ENCODE data around the gene CGREF1.

The CGREF1 gene

DNA sequence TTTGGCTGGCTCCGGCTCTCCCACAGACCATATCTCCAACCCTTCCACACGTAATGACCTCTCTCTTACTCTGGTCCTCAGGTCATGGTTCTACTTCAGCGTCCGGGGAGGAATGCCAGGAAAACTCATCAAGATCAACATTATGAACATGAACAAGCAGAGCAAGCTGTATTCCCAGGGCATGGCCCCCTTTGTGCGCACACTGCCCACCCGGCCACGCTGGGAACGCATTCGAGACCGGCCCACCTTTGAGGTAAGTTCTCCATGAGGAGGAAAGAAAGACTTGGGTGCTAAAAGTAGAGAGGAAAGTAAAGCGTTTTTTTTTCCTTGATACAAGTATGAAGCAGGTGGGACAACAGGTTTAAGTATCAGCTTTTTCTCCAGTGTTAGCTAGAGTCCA, 65.6 kb downstream of the CGREF1 start:
- Histone ChIP-seq H3K4me1 (ENCODE audit: control insufficient read depth in 1 of 2, insufficient read depth in 1 of 2, low read depth in 1 of 2, low read length in 1 of 2) (peaks cover 21 to 26% of the 10 kb centered on the region in 2 experiments), H3K27ac (no peak overlapping the region), H3K9me3 (no peaks in the 10 kb centered on the region), H3K27me3 (peaks cover 7% of the 10 kb centered on the region), H3K36me3 (peaks cover 39% of the 10 kb centered on the region), H3K4me3 (ENCODE audit: low read depth in 1 of 2, low read length in 1 of 2) (no peak overlapping the region)
- TF ChIP-seq, protein P1, sequence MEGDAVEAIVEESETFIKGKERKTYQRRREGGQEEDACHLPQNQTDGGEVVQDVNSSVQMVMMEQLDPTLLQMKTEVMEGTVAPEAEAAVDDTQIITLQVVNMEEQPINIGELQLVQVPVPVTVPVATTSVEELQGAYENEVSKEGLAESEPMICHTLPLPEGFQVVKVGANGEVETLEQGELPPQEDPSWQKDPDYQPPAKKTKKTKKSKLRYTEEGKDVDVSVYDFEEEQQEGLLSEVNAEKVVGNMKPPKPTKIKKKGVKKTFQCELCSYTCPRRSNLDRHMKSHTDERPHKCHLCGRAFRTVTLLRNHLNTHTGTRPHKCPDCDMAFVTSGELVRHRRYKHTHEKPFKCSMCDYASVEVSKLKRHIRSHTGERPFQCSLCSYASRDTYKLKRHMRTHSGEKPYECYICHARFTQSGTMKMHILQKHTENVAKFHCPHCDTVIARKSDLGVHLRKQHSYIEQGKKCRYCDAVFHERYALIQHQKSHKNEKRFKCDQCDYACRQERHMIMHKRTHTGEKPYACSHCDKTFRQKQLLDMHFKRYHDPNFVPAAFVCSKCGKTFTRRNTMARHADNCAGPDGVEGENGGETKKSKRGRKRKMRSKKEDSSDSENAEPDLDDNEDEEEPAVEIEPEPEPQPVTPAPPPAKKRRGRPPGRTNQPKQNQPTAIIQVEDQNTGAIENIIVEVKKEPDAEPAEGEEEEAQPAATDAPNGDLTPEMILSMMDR (IDR thresholded peaks at IDR 0.05): no peak

DNA sequence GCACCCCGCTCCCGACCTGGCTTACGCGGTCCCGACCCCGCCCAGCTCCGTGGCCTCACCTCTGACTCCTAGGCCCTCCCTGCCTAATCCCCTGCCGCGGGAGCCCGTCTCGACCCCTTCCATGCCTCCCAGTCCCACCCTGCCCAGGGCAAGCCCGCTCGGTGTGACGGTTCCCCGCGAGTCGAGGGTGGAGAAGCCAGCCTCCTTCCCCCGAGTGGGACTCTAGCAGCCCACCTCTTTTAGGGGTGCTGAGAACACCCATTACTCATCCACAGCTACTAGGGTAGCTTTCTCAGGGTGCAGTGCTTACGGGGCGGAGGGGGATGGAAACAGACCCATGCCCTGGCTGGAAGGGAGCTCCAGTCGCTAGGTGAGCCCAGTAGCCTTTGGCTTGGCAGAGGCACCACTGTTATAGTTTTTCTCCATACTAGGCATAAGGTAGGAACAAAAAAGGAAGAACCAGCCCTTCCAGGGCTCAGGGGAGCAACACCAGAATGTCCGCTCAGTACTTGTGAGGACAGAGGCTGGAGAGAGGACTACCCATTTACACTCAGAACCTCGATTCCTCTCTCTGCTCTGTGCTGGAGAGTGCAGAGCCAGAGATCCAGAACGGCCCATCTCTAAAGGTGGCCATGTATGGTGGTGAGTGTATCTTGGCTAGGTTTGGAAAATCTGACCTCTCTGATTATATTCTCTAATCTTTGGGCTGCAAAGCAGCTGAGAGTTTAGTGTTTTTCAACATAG, 66.9 kb downstream of the CGREF1 start:
- peaks cover 7% of the 10 kb centered on the region for H3K27me3 ChIP-seq
- peaks cover 30% of the 10 kb centered on the region for H3K36me3 ChIP-seq
- H3K9me3 ChIP-seq: no peaks in the 10 kb centered on the region
- peaks cover 21 to 26% of the 10 kb centered on the region in 2 experiments for H3K4me1 ChIP-seq (ENCODE audit: control insufficient read depth in 1 of 2, insufficient read depth in 1 of 2, low read depth in 1 of 2, low read length in 1 of 2)
- TF ChIP-seq, protein P1 (IDR thresholded peaks at IDR 0.05): no peak
- H3K4me3 ChIP-seq (ENCODE audit: low read depth in 1 of 2, low read length in 1 of 2): peak overlapping the region; percentile 79 to 92
- peak overlapping the region; percentile 52 for H3K27ac ChIP-seq

DNA sequence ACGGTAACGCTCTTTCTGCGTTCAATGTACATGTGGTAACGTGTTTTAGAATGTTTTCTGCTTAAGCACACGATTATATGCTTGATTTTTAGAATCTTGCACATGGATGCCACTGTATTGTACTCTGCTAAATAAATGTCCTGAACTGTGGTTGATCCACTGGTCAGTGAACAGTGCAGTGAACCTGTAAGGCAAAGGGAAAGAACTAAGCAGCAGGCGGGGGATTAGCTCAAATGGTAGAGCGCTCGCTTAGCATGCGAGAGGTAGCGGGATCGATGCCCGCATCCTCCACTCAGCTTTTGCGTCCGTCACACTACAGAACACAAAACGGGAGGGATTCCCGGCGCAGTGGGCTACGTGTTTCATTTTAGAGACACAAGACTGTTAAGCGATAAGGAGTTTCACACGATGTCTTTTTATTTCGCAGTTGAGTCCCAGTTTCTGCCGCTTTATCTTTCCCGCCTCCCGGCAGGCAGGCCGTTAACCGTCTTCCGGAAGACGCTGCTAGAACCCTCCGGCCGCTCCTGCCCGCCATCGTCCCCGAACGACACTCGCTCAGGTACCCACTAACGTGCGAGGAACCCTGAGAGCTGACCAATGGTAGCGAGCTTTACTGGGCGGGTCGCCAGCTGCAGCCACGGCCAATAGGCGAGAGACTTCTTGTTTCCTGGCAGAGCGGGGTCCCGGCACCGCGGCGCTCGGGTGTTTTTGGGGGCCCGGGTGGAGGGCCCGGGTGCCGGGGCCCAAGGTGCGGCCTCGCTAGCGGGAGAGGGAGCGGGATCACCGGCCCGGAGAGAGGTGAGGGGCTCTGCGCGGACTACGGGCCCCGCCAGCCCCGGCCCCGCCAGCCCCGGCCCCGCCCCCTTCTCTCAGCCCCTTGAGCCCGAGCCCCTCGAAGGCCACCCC, 67.7 kb downstream of the CGREF1 start, which contains the start of gene AGBL5:
AGBL5 (plus strand) TSS at position 673 of the 906 bp plus-strand sequence. CDS start 1,291 bp downstream, outside the sequence.
- H3K27me3 ChIP-seq: peaks cover 7% of the 10 kb centered on the region
- H3K4me3 ChIP-seq (ENCODE audit: low read depth in 1 of 2, low read length in 1 of 2): peak within 1 kb of the TSS; percentile 79 to 92
- peaks cover 23% of the 10 kb centered on the region for H3K36me3 ChIP-seq
- H3K4me1 ChIP-seq (ENCODE audit: control insufficient read depth in 1 of 2, insufficient read depth in 1 of 2, low read depth in 1 of 2, low read length in 1 of 2): peaks cover 21 to 26% of the 10 kb centered on the region in 2 experiments
- TF ChIP-seq, protein P1 (IDR thresholded peaks at IDR 0.05): no peak
- no peaks in the 10 kb centered on the region for H3K9me3 ChIP-seq
- peak within 1 kb of the TSS; percentile 52 for H3K27ac ChIP-seq

All from neutrophil (primary cell).